ENCODE measurements around the gene RPL31. TPM values are rescaled to one million over a fixed set of nuclear protein-coding genes. Genes with fewer than 3 reads are reported as not detected.
"Not testable (repeated sequence)": the region's sequence is repeated elsewhere in the genome, so short reads cannot be mapped to it uniquely, and the experiment has no call there.

The RPL31 gene
- total RNA-seq, 1 experiment from 2014 or later, result 865 TPM

DNA sequence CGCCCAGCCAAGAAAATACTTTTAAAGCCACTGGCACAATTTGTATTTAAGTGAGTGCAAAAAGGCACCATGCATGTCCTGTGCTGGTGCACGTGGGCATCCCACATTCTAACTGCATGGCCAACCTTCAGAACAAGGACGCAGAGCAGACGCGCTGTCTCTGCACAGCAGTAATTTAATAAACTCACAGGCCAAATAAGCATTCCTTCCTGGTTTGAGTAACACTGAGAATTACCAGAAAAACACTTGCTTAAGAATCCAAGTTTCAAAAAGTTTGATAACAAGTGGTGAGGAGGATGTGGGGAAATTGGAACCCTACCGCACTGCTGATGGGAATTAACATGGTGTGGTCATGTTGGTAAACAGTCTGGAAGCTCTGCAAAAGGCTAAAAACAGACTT lies 38.7 kb downstream of the RPL31 start:
- Histone ChIP-seq H3K27me3 (ENCODE audit: control insufficient read depth, insufficient read depth, low read length) (no peaks in the 10 kb centered on the region), H3K4me3 (ENCODE audit: insufficient read depth, low read depth, low read length) (no peak overlapping the region), H3K36me3 (replicated peaks; ENCODE audit: control insufficient read depth, insufficient read depth, low read length) (peaks cover 4% of the 10 kb centered on the region)
- DNase-seq, result no peak

DNA sequence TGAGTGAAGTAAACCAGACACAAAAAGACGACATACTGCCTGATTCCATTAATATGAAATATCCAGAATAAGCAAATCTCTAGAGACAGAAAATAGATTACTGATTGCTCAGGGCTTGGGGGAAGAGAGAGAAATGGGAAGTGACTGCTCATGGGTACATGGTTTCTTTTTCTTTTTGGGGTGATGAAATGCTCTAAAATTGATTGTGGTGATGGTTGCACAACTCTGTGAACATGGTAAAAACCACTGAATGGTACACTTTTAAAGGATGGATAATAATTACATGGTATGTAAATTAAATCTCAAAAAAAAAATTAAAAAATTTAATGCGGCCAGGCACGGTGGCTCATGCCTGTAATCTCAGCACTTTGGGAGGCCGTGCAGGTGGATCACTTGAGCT lies 39.3 kb downstream of the RPL31 start:
- no peak for DNase-seq
- Histone ChIP-seq H3K4me3 (ENCODE audit: insufficient read depth, low read depth, low read length) (no peak overlapping the region), H3K36me3 (replicated peaks; ENCODE audit: control insufficient read depth, insufficient read depth, low read length) (peaks cover 3% of the 10 kb centered on the region), H3K27me3 (ENCODE audit: control insufficient read depth, insufficient read depth, low read length) (no peaks in the 10 kb centered on the region)

DNA sequence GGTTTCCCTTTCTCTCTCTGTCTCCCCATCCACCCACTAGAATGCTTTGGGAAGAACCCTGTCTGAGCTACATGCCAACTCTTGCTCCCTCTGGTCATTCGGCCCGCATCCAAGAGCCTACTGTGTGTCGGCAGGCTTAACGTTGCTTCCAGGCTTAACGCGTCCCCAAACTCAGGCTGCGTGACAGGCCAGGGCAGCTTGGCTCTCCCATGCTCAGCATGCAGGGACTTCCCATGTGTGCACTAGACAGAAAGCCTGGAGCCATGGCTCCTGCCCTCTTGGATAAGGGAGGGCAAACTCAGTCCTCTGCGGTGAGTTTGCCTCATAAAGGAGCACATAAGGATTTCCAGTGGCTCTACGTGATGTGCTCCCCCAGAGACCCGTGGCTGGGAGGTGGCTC lies 43.2 kb downstream of the RPL31 start:
- H3K27me3 ChIP-seq (ENCODE audit: control insufficient read depth, insufficient read depth, low read length), result no peaks in the 10 kb centered on the region
- DNase-seq, result no peak
- no peak overlapping the region for H3K4me3 ChIP-seq (ENCODE audit: insufficient read depth, low read depth, low read length)
- peaks cover 1% of the 10 kb centered on the region; the same call in 1 of the 2 replicates for H3K36me3 ChIP-seq (replicated peaks; ENCODE audit: control insufficient read depth, insufficient read depth, low read length)

DNA sequence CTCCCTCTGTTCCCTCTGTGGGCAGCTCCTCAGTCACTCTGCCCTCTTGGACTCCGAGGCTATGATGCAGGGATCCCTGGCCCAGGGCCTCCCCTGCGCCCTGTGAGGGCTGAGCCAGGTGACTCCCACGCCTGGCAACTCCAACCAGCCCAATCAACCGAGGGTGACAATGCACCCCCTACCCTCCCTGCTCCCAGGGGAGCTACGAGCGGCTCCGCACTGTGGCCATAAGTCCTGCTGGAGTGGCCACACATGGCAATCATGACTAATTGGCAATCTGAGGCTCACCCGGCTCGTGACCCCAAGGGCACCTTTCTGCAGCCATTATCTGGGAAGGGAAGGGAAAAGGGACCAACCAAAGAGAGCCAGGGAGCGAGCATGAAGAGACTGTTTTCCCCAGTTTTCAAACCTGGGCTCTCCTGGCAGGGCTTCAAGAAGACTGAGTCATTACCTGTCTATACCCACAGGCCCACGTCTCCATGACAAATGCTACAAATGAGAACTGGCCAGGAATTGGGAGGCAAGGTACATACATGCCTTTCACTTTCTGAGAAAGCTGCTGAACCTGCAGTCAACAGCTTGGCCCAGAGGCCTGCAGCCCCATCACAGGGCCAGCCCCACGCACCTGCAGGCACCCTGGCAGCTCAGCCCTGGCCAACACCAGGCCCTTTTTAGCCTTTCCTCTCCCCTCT lies 45.1 kb downstream of the RPL31 start:
- peaks cover 1% of the 10 kb centered on the region; the same call in 1 of the 2 replicates for H3K36me3 ChIP-seq (replicated peaks; ENCODE audit: control insufficient read depth, insufficient read depth, low read length)
- DNase-seq, result no peak
- H3K27me3 ChIP-seq (ENCODE audit: control insufficient read depth, insufficient read depth, low read length), result no peaks in the 10 kb centered on the region

DNA sequence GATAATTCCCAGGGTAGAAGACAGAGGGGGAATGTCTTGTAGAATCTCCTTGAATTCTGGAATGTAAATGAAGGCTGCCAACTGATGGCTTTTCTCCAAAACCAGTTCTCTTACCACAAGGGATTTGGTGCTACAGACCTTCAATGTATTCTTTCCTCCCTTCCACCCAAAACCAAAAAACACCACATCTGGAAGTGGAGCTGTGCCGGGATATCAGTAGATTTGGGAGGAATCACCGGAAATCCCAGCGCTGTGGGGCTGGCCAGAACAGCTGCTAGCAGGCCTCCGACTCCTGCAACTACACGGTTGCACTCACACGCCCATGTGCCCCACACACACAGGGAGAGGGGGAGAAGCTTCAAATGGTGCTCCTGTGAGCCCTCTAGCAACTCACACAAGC lies 45.7 kb downstream of the RPL31 start:
- H3K4me3 ChIP-seq (ENCODE audit: insufficient read depth, low read depth, low read length), result no peak overlapping the region
- no peak for DNase-seq
- no peaks in the 10 kb centered on the region for H3K27me3 ChIP-seq (ENCODE audit: control insufficient read depth, insufficient read depth, low read length)
- peaks cover 1% of the 10 kb centered on the region; the same call in 1 of the 2 replicates for H3K36me3 ChIP-seq (replicated peaks; ENCODE audit: control insufficient read depth, insufficient read depth, low read length)

More for the DNA sequence above, 45.1 kb downstream of the RPL31 start:
- no peak overlapping the region for H3K4me3 ChIP-seq (ENCODE audit: insufficient read depth, low read depth, low read length)

DNA sequence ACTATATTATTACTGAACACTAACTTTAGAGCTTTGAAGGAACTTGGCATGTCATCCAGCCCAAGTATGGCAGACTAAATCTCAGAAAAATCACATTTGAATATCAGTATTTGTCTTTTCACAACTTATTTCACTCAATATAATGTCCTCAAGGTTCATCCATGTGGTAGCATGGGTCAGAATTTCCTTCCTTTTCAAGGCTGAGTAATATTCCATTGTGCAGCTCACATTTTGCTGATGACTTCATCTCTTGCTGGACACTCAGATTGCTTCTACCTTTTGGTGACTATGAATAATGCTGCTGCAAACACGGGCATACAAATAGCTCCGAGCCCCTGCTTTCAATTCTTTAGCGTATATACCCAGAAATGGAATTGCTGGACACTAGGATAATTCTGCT lies 46.7 kb downstream of the RPL31 start:
- no peak for DNase-seq
- Histone ChIP-seq H3K27me3 (ENCODE audit: control insufficient read depth, insufficient read depth, low read length) (no peaks in the 10 kb centered on the region), H3K4me3 (ENCODE audit: insufficient read depth, low read depth, low read length) (no peak overlapping the region), H3K36me3 (replicated peaks; ENCODE audit: control insufficient read depth, insufficient read depth, low read length) (peaks cover 1% of the 10 kb centered on the region; the same call in 1 of the 2 replicates)

DNA sequence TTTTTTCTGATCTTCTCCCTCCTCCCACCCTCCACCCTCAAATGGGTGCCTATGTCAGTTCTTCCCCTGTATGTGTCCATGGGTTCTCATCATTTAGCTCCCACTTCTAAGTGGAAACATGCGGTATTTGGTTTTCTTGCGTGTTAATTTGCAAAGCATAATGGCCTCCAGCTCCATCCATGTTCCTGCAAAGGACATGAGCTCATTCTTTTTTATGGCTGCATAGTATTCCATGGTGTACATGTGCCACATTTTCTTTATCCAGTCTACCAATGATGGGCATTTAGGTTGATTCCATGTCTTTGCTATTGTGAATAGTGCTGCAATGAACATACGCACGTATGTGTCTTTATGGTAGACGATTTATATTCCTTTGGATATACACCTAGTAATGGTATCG lies 48.8 kb downstream of the RPL31 start:
- not testable (repeated sequence) for H3K4me3 ChIP-seq (ENCODE audit: insufficient read depth, low read depth, low read length); DNase-seq; H3K27me3 ChIP-seq (ENCODE audit: control insufficient read depth, insufficient read depth, low read length); H3K36me3 ChIP-seq (replicated peaks; ENCODE audit: control insufficient read depth, insufficient read depth, low read length)

DNA sequence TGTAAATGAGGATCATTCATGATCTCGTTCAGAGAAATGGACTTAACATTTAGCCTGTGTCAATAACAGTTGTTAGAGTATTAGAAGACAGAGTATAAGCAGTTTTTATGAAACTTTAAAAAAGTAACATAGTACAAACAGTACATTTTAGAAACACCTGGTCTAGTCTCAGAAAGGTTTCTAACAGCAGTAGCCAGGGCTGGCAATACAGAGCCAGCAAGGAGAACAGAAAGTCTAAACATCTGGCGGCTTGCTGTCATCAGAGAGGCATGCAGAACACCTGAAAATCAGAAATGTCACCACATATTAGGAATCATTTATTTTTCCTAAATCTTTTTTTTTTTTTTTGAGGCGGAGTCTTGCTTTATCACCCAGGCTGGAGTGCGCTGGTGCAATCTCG lies 50.1 kb downstream of the RPL31 start:
- no peak for DNase-seq
- H3K36me3 ChIP-seq (replicated peaks; ENCODE audit: control insufficient read depth, insufficient read depth, low read length), result peaks cover 1% of the 10 kb centered on the region; the same call in 1 of the 2 replicates
- H3K27me3 ChIP-seq (ENCODE audit: control insufficient read depth, insufficient read depth, low read length), result no peaks in the 10 kb centered on the region
- H3K4me3 ChIP-seq (ENCODE audit: insufficient read depth, low read depth, low read length), result no peak overlapping the region

DNA sequence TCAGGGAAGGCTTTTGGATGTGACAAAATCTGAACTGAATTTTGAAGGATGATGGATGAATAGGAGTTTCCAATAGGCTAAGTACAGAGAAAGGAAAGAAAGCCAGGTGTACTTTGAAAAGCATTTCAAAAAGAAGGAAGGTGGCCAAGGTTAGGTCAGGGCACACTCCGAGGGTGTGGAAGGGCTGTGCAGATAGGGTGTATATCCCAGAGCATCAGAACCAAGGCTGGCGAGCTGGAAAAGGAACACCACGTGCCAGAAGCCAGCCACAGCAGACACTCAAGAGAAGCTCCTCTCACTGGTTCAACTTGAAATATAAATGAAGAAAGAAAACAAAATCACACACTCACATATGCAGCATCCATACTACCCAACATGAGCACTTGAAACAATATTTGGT lies 51.0 kb downstream of the RPL31 start:
- H3K27me3 ChIP-seq (ENCODE audit: control insufficient read depth, insufficient read depth, low read length), result no peaks in the 10 kb centered on the region
- DNase-seq, result no peak
- no peak overlapping the region for H3K4me3 ChIP-seq (ENCODE audit: insufficient read depth, low read depth, low read length)
- H3K36me3 ChIP-seq (replicated peaks; ENCODE audit: control insufficient read depth, insufficient read depth, low read length), result no peaks in the 10 kb centered on the region; the same call in 1 of the 2 replicates

Other genes with a start within 250 kb of the RPL31 start
- gene NPAS2, start 182.2 kb upstream of the RPL31 start, total RNA-seq (2014; rRNA removed; shearing (Covaris generic)), result 0.26 and 0.42 TPM in 2 replicates
- gene TBC1D8, start 149.1 kb downstream of the RPL31 start, total RNA-seq (2014; rRNA removed; shearing (Covaris generic)), result 29.8 and 53.2 TPM in 2 replicates

Data from H7 (cell line).